HCT116 (cell line): Measurements from ENCODE around the gene ACTR3C. TPM values are rescaled to one million over a fixed set of nuclear protein-coding genes. Genes with fewer than 3 reads are reported as not detected.

Experiments used
- ATAC-seq: fragments of 200-7000 bp; cut with Tn5 transposase; 2 replicates; pipeline ENCODE4 v1.9.1; 2020; ENCODE audit warnings: mild to moderate bottlenecking, moderate library complexity
- BruUV-seq: library from RNA; stranded (reverse); fragments of 400-500 nt; replicated peaks from 2 replicates; lab custom pipeline; 2021; lab: Mats Ljungman, UMichigan
- CTCF ChIA-PET: fragments of 300-600 bp; sonication (Branson Sonifier 250); formaldehyde crosslinking; loops from one replicate; lab custom pipeline; 2021; ENCODE audit warnings: antibody characterized with exemption; lab: Charles Lee
- POLR2A ChIA-PET: fragments of 300-600, 350-600 bp; sonication (Branson Sonifier 250); formaldehyde crosslinking; loops from one replicate; lab custom pipeline; 2021; ENCODE audit warnings: antibody characterized with exemption; lab: Charles Lee
- RAD21 ChIA-PET, 2 experiments: fragments of 300-600 bp; sonication (Branson Sonifier 250); formaldehyde crosslinking; loops; one replicate each; lab custom pipeline; 2023; ENCODE audit warnings: low total read pairs in 2 of 2; ENCODE audit not compliant: uncharacterized antibody in 2 of 2, unreplicated experiment in 2 of 2, low non-redundant PET in 1 of 2; lab: Charles Lee
- DNase-seq: peaks from one replicate; pipeline ENCODE4 v3.0.0-alpha.2; 2010; ENCODE audit warnings: low read depth, low spot score
- H2AFZ ChIP-seq: fragments of 200-600 bp; shearing (Covaris generic), sonication (generic); 2 replicates; pipeline ENCODE4 v1.6.1; 2017; ENCODE audit warnings: low read depth, mixed run types, mixed read lengths, antibody characterized with exemption, low read length; ENCODE audit not compliant: poor library complexity, severe bottlenecking
- H3K27ac ChIP-seq: 2 replicates; pipeline ENCODE4 v1.5.1; 2012; ENCODE audit warnings: low read depth, low read length
- H3K27me3 ChIP-seq: fragments of 200-600 bp; sonication (generic); 2 replicates; pipeline ENCODE4 v1.6.1; 2016; ENCODE audit warnings: mixed run types, low read length, mixed read lengths; ENCODE audit not compliant: insufficient read depth
- H3K36me3 ChIP-seq, 2 experiments: fragments of 200-500 bp in 1 of 2; fragments of 200-600 bp in 1 of 2; sonication (Bioruptor generic) in 1 of 2; sonication (generic) in 1 of 2; 2 replicates each; pipeline versions ENCODE4 v1.5.1 to v1.6.1; 2014 to 2016; ENCODE audit warnings: low read length in 2 of 2, inconsistent platforms in 1 of 2, mixed read lengths in 1 of 2, mixed run types in 1 of 2; ENCODE audit not compliant: insufficient read depth in 2 of 2, control insufficient read depth in 1 of 2
- H3K4me1 ChIP-seq, 2 experiments: fragments of 200-600 bp in 1 of 2; sonication (generic) in 1 of 2; 2 replicates each; pipeline versions ENCODE4 v1.5.1 to v1.6.1; 2012 to 2017; ENCODE audit warnings: low read length in 2 of 2, inconsistent platforms in 1 of 2, mild to moderate bottlenecking in 1 of 2, mixed read lengths in 1 of 2, mixed run types in 1 of 2, moderate library complexity in 1 of 2; ENCODE audit not compliant: insufficient read depth in 2 of 2, control insufficient read depth in 1 of 2
- H3K4me2 ChIP-seq: fragments of 200-600 bp; sonication (generic); 2 replicates; pipeline ENCODE4 v1.6.1; 2017; ENCODE audit warnings: mixed run types, low read length, mixed read lengths
- H3K4me3 ChIP-seq, 2 experiments: fragments of 200-600 bp in 1 of 2; sonication (generic) in 1 of 2; replicated peaks in 1 of 2; 2 replicates each; pipeline ENCODE4 v1.5.1; 2011 to 2016; ENCODE audit warnings: low read length in 2 of 2, control low read depth in 1 of 2, low read depth in 1 of 2, mild to moderate bottlenecking in 1 of 2, mixed read lengths in 1 of 2, mixed run types in 1 of 2
- H3K79me2 ChIP-seq: fragments of 200-600 bp; sonication (generic); 2 replicates; pipeline ENCODE4 v1.6.1; 2017; ENCODE audit warnings: mild to moderate bottlenecking, mixed run types, low read length, moderate library complexity, mixed read lengths; ENCODE audit not compliant: insufficient read depth
- H3K9ac ChIP-seq: fragments of 200-600 bp; sonication (generic); 2 replicates; pipeline ENCODE4 v1.6.1; 2016; ENCODE audit warnings: low read length, mixed read lengths
- H3K9me2 ChIP-seq: fragments of 200-600 bp; sonication (generic), shearing (Covaris generic); 2 replicates; pipeline ENCODE4 v1.6.1; 2017; ENCODE audit warnings: mixed run types, mild to moderate bottlenecking, moderate library complexity; ENCODE audit not compliant: insufficient read depth
- H3K9me3 ChIP-seq, 2 experiments: fragments of 200-500 bp in 1 of 2; fragments of 200-600 bp in 1 of 2; sonication (Bioruptor generic) in 1 of 2; sonication (generic) in 1 of 2; 2 replicates each; pipeline ENCODE4 v1.6.1; 2014 to 2017; ENCODE audit warnings: low read length in 2 of 2, mixed read lengths in 2 of 2, inconsistent platforms in 1 of 2, low read depth in 1 of 2, mild to moderate bottlenecking in 1 of 2, mixed run types in 1 of 2, moderate library complexity in 1 of 2; ENCODE audit not compliant: control insufficient read depth in 1 of 2, insufficient read depth in 1 of 2
- H4K20me1 ChIP-seq: fragments of 200-600 bp; sonication (generic), shearing (Covaris generic); 2 replicates; pipeline ENCODE4 v1.6.1; 2017; ENCODE audit warnings: mixed run types, mild to moderate bottlenecking, moderate library complexity; ENCODE audit not compliant: insufficient read depth
- CBX3 ChIP-seq: IDR thresholded peaks from 2 replicates; pipeline ENCODE4 v1.6.1; 2012; ENCODE audit warnings: low read depth
- CEBPB ChIP-seq: IDR thresholded peaks from 2 replicates; pipeline ENCODE4 v1.6.1; 2012; ENCODE audit warnings: low read depth
- FOSL1 ChIP-seq: IDR thresholded peaks from 2 replicates; pipeline ENCODE4 v1.6.1; 2012; ENCODE audit warnings: low read depth
- JUND ChIP-seq: IDR thresholded peaks from 2 replicates; pipeline ENCODE4 v1.6.1; 2012
- MAX ChIP-seq: IDR thresholded peaks from 2 replicates; pipeline ENCODE4 v1.6.1; 2012
- POLR2AphosphoS5 ChIP-seq: IDR thresholded peaks from 2 replicates; pipeline ENCODE4 v1.6.1; 2011; ENCODE audit warnings: mild to moderate bottlenecking, low read depth, low read length, moderate library complexity
- SIN3A ChIP-seq: IDR thresholded peaks from 2 replicates; pipeline ENCODE4 v1.6.1; 2012; ENCODE audit warnings: low read depth
- SP1 ChIP-seq: IDR thresholded peaks from 2 replicates; pipeline ENCODE4 v1.6.1; 2012; ENCODE audit warnings: low read depth
- ZFX ChIP-seq: fragments of 450-650 bp; IDR thresholded peaks from 2 replicates; pipeline ENCODE4 v1.6.1; 2017
- ZNF274 ChIP-seq: fragments of 200-500 bp; sonication (Bioruptor generic); IDR thresholded peaks from 2 replicates; pipeline ENCODE4 v1.6.1; 2014; ENCODE audit warnings: mild to moderate bottlenecking, low read depth, low read length, inconsistent platforms
- intact Hi-C: fragments of 100-400 bp; cut with micrococcal nuclease; formaldehyde crosslinking; loops from 2 replicates; pipeline ENCODE4 v1.10.0; 2022
- total RNA-seq: library from RNA; stranded (reverse); gene quantifications from one replicate; pipeline ENCODE4 v1.2.1, GENCODE V29; 2021; ENCODE audit not compliant: unreplicated experiment
- TF ChIP-seq, protein P1 (sequence below), 3 experiments: fragments of 200-600 bp in 1 of 3; sonication (generic) in 1 of 3; IDR thresholded peaks in 2 of 3; conservative IDR thresholded peaks in 1 of 3; 2 replicates each; pipeline ENCODE4 v1.5.1; 2012 to 2017; ENCODE audit warnings: low read depth in 2 of 3, low read length in 2 of 3, antibody characterized with exemption in 1 of 3, borderline replicate concordance in 1 of 3, control low read depth in 1 of 3, mild to moderate bottlenecking in 1 of 3, mixed read lengths in 1 of 3, mixed run types in 1 of 3, moderate library complexity in 1 of 3; ENCODE audit not compliant: insufficient read depth in 1 of 3
- TF ChIP-seq, protein P2 (sequence below): IDR thresholded peaks from 2 replicates; pipeline ENCODE4 v1.6.1; 2012

ACTR3C gene
- total RNA-seq, 1 experiment from 2014 or later, result 2.0 TPM

DNA sequence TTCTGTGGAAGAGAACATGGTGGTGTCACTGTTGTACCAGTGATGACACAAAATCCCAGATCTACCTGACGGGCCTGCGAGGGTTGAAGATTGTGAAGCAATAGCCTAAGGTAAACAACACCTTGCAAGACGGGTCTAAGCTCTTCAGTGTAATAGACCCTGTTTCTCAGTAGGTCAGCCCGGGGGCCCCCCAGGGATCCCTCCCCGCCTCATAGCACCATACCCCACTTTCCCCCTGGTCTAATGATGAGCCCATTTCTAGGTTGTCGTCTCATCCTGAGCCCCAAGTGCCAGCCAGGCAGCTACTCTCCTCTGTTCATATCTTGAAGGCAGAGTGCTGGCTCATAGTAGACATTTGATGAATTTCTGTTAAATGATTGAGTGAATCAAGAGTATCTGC lies 2.6 kb upstream of the ACTR3C start:
- ATAC-seq (no peak), DNase-seq (no peak)
- Histone ChIP-seq H4K20me1 (no peaks in the 10 kb centered on the region), H3K4me3 (no peak overlapping the region), H3K4me2 (no peak overlapping the region), H3K27me3 (no peaks in the 10 kb centered on the region), H3K9me3 (no peaks in the 10 kb centered on the region), H3K4me1 (peaks cover 8 to 33% of the 10 kb centered on the region in 2 experiments; a peak in 3 of 4 replicates), H2AFZ (no peak overlapping the region), H3K79me2 (peaks cover 14% of the 10 kb centered on the region), H3K27ac (no peak overlapping the region), H3K9ac (no peak overlapping the region), H3K36me3 (peaks cover 0 to 3% of the 10 kb centered on the region in 2 experiments; a peak in 1 of 4 replicates), H3K9me2 (no peaks in the 10 kb centered on the region)
- TF ChIP-seq ZNF274 (no peak), CBX3 (no peak), ZFX (no peak), CEBPB (no peak), SP1 (no peak), JUND (no peak), MAX (no peak), POLR2AphosphoS5 (no peak), SIN3A (no peak), FOSL1 (no peak)
- TF ChIP-seq, protein P1, sequence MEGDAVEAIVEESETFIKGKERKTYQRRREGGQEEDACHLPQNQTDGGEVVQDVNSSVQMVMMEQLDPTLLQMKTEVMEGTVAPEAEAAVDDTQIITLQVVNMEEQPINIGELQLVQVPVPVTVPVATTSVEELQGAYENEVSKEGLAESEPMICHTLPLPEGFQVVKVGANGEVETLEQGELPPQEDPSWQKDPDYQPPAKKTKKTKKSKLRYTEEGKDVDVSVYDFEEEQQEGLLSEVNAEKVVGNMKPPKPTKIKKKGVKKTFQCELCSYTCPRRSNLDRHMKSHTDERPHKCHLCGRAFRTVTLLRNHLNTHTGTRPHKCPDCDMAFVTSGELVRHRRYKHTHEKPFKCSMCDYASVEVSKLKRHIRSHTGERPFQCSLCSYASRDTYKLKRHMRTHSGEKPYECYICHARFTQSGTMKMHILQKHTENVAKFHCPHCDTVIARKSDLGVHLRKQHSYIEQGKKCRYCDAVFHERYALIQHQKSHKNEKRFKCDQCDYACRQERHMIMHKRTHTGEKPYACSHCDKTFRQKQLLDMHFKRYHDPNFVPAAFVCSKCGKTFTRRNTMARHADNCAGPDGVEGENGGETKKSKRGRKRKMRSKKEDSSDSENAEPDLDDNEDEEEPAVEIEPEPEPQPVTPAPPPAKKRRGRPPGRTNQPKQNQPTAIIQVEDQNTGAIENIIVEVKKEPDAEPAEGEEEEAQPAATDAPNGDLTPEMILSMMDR (IDR thresholded peaks at IDR 0.05 in 2 of 3, conservative IDR thresholded peaks at IDR 0.05 in 1 of 3; ENCODE audit: borderline replicate concordance in 1 of 3, insufficient read depth in 1 of 3, low read depth in 2 of 3, low read length in 2 of 3), result no peak
- TF ChIP-seq, protein P2, sequence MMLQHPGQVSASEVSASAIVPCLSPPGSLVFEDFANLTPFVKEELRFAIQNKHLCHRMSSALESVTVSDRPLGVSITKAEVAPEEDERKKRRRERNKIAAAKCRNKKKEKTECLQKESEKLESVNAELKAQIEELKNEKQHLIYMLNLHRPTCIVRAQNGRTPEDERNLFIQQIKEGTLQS, result no peak
- RAD21 ChIA-PET, result no interaction called here
- intact Hi-C loops, result no loop called here
- no TSS peak for BruUV-seq
- POLR2A ChIA-PET, result no interaction called here
- CTCF ChIA-PET, result no interaction called here
